NCI-H1092 treated with DMSO at 0.1 percent for 48 hours (cell line): ENCODE data around the gene HEATR1.
A peak's percentile ranks its signal among the peaks of the same experiment; 100 is the strongest.

Experiments
- DNase-seq: peaks from one replicate; lab custom pipeline; 2025; lab: John Stamatoyannopoulos, UW

HEATR1 gene

DNA sequence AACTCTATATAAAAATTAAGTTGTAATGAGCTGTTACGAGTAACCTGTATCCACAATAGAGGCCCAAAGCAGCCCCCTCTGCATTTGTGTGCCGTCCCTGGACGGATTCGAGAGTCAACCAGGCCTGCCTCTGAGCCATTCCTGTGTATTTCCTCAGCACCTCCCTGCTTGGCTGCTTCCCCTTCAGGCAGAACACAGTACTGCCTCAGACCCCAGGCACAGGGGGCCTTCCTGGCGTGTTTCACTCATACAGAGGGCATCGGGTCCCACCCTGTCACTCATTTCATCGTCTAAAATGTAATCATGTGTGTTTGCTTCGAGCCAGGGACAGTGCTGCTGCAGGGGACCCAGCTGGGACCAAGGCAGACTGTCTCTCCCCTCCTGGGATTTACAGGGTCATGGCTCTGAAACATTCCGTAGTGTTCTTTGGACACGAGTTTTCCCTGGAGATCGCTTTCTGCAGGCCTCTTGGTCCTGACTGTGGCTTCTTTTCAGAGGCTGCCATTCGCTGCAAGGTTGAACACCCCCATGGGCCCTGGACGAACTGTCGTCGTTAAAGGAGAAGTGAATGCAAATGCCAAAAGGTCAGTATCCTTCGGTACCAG, 61.1 kb downstream of the HEATR1 start:
- no peak for DNase-seq

DNA sequence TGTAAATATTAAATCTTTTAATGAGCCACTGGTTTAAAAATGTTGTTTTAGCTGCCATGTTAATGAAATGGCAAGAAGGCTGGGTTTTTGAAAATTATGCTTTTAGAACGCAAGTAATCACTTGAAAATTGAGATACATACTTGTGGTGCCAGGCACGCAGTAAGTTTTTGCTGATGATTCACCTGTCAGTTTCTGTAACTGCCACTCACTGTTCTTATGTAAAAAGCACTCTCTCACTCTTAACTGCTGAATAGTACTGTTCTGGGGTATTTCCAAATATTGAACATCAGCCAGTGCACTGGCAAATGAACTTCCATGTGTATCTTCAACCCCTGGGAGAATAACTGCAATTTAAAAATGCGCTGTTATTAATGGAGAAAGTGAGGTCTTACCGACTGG, 62.6 kb downstream of the HEATR1 start:
- DNase-seq, result no peak

DNA sequence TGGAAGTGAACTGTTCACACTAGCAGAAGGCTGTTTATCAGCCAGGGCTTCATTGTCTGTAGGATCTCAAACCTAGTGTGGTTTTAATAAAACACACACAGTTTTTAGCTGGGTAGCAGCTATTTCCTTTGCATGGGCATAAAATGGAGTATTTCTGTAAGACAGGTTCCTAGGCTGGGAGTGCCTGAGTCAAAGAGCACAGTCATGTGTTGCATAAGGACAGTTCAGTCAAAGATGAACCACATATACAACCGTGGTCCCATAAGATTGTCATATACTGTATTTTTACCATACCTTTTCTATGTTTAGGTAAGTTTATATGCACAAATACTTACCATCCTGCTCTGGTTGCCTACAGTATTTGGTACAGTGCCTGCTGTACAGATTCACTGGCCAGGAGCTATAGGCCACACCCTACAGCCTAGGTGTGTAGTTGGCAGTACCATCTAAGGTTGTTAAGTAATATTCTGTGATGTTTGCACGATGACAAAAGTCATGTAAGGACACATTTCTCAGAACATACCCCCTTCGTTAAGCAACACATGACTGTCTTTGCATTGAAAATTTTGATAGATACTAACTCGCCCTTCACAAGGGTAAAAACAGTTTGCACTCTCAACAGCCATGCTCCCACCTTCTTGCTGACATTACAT, 63.4 kb downstream of the HEATR1 start:
- no peak for DNase-seq

- no peak for DNase-seq
These were observed 67.8 kb downstream of the HEATR1 start for GRCh38 chr1:236536540-236536939.

- DNase-seq, result peak; percentile 17
These were observed 68.6 kb downstream of the HEATR1 start for GRCh38 chr1:236535662-236536161.

DNA sequence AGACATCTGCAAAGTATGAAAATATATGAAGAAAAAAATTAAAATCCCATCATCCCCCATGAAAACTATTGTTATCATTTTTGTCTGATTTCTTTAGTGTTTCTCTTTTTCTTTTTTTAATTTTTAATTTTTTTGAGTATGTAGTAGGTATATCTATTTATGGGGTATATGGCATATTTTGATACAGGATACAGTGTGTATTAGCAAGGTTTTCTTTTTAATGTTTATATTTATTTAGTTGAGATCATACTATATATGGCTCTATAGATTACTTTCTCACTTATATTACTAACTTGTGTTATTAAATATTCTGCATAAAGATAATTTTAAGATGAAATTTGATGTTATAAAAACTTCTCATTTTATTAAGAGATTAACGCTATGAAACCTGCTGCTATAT, 69.1 kb downstream of the HEATR1 start:
- no peak for DNase-seq

DNA sequence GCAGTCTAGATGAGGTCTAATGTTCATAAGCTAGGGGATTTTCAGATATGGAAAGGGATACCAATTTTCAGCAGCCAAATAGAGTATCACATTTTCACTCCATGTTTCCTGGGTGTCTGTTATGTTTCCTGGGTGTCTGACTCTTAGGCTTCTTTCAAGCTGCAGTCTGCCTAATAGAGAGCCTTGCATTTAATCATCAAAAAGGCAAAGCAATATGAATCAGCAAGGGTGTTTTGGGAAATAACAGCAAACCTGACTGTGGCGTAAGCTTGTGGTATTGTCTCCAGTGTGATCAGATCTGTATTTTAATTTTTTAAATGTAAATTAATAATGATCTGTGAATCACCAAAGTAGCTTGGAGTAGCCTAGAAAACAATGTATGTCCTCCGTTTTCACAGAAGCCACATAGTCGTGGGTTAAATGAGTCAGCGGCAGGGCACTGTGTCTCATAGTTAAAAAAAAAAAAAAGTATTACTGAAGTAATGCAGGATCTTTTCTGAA, 70.1 kb downstream of the HEATR1 start:
- no peak for DNase-seq

GRCh38 chr1:236532850-236533249, 71.5 kb downstream of the HEATR1 start:
- no peak for DNase-seq

- DNase-seq, result no peak
These were observed 73.4 kb downstream of the HEATR1 start for GRCh38 chr1:236530959-236531358.

DNA sequence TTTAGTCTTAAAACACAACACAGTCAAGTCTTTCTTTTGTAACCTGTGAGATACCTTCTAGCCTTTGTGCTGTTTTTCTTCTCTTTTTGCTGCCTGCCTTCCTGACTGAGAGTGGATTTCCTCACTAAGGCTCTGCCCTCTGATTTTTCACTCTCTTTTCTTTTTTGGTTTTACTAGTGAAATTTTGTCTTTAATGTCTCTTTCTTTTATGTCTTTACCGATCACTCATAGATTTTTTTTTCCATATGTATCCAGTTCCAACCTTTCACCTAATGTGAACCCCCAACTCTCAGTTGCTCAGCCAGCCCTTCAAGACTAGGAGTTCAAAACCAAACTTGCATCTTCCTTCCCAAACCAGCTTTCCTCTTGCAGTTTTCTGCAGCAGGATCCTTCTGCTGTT, 74.0 kb downstream of the HEATR1 start:
- no peak for DNase-seq

DNA sequence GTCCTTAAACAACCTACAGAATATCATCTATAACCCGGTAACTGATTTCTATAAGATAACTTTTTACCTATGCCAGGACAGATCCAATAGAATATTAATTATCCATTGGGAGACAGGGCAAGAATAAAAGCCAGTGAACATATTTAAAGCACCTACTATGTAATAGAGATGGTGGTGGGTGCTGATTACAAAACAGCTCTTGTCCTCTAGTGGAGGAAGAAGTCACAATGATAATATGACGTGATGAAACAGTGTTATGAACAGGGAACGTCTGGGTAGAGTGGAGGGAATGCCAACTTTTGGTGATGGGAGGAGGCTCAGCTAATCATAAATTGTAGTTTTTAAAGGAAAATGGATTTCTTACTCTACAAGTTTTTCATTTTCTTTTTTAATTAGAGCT, 78.2 kb downstream of the HEATR1 start:
- DNase-seq, result no peak

- no peak for DNase-seq
These were observed 79.5 kb downstream of the HEATR1 start for GRCh38 chr1:236524895-236525184.

DNA sequence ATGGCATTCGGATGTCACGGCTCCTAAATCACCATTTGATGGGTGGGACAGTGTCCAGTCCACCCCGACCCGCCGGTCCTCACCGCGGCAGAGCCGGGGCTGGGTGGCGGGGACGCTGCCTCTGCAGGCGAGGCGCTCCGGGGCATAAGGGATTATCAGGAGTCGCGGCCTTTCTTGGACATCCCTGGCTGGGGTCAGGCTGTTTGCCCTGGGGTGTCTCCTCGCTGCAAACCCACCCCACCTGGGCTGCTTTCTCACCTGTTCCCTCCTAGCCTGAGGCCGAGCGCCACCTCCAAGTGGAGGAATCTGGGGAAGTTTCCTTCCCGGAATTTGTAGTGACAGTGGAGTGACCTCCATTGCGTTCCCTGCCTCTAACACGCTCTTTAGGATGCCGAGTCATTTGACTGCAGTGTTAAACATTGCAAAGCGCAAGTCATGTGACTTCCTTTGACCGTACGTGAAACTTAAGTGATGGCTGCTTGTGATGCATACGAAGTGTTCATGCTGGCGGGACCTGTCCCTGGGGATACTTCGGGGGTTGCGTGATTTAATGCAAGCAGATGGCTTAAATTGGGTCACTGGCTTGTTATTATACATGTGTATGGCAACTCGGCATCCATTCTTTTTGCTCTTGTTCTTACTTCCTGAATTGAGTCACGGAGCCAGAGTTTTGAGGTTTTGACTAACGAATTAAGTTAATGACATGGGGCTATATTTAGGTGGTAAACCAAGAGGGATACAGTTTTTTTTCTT, 80.0 kb downstream of the HEATR1 start:
- peak; percentile 65 for DNase-seq

DNA sequence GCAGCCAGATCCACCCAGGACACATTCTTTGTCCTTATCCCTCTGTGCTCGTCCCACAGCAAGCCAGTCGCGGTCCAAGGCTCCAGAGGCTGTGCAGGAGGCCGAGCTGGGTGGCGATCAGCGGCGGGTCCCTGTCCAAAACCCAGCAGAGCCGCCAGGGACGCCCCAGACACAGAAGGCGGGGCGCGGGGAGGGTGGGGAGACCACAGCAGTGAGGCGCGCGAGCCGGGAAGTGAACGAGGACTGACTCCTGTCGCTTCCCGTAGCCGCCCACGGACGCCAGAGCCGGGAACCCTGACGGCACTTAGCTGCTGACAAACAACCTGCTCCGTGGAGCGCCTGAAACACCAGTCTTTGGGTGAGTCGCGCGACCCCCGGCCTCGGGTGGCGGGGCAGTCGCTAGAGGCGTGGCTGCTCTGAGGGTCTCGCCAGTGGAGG, 80.6 kb downstream of the HEATR1 start, which contains the start of gene LGALS8:
TSS of gene LGALS8 (plus strand) at position 279 of the 438 bp plus-strand sequence. CDS start 2,089 bp downstream, outside the sequence.
- peak; percentile 76 for DNase-seq

DNA sequence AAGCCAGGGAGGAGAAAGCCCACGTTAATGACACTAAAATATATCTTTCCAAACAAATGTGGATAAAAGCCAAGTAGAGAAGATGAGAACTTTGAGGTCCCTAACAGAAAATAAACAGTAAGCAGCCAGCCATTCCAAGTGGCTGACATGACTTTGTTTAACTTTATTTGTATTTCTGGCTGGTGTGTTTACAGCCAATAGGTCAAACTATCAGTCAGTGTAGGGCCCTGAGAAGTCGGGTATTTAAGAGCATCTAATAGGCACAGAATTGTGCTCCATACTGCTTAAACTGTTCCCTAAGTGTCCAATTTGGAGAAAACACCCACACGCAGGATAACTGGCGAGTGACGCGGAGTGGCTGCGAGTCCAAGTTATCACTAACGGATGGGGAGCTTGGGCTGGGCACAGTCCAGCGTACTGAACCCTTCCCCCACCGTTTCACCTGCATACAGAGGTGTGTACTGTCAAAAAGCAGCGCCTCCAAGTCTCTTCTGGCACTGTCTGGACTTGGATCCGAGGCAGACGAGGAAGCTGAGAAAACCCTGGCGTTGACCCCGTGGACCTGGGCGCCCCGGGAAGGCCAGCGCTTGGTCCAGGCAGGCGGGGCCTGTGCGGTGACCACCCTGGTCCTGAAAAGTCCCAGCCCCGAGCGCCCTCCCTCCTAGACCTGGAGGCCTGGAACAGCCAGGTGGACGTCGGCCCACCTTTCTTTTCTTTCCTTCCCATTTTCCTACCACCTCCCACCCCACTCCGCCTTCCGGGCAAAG, 81.2 kb downstream of the HEATR1 start:
- peak; percentile 58 for DNase-seq

- no peak for DNase-seq
These were observed 83.8 kb downstream of the HEATR1 start for GRCh38 chr1:236520445-236521005.

GRCh38 chr1:236518322-236518721, 86.0 kb downstream of the HEATR1 start:
- no peak for DNase-seq

GRCh38 chr1:236516929-236517704, 87.2 kb downstream of the HEATR1 start:
- peak; percentile 20 for DNase-seq

GRCh38 chr1:236515443-236515958, 88.8 kb downstream of the HEATR1 start:
- peak; percentile 94 for DNase-seq

- DNase-seq, result peak; percentile 94
These were observed 89.4 kb downstream of the HEATR1 start for GRCh38 chr1:236514703-236515442.
